ENCODE data around the gene PON3. TPM values are rescaled to one million over a fixed set of nuclear protein-coding genes. Genes with fewer than 3 reads are reported as not detected.

Gene PON3
- total and polyA plus RNA-seq, 11 donors = 0.21 to 1.8 (median 0.70) TPM

DNA sequence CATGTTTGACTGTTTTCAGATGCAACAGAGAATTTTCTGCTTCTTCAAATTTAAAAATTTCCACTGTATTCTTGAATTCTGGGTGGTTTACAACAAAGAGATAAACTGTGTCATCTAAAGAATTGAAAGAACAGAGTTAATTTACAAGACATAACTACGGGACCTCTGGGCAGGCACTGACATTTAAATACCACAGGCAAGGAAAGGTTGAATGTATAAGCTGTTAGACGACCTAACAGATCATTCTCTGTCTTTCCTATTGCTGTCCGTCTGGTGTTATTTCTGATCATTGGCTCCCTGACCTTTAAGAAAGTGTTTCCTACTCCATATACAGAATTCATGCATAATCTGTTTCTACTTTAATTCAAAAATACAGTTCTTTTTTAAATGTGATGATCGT, 15.5 kb upstream of the PON3 start:
- intact Hi-C loops (cut with DNase I) = no loop called here
- Histone ChIP-seq H3K36me3 (peaks cover 0 to 92% (median 32%) of the 10 kb centered on the region in 9 donors), H3K27me3 (no peaks in the 10 kb centered on the region), H3K27ac (no peak overlapping the region), H3K4me1 (no peaks in the 10 kb centered on the region), H3K9me3 (no peaks in the 10 kb centered on the region), H3K4me3 (no peak overlapping the region)
- DNase-seq (no peak), ATAC-seq (no peak)
- TF ChIP-seq POLR2A (IDR thresholded peaks at IDR 0.05) = no peak
- TF ChIP-seq, protein P1, sequence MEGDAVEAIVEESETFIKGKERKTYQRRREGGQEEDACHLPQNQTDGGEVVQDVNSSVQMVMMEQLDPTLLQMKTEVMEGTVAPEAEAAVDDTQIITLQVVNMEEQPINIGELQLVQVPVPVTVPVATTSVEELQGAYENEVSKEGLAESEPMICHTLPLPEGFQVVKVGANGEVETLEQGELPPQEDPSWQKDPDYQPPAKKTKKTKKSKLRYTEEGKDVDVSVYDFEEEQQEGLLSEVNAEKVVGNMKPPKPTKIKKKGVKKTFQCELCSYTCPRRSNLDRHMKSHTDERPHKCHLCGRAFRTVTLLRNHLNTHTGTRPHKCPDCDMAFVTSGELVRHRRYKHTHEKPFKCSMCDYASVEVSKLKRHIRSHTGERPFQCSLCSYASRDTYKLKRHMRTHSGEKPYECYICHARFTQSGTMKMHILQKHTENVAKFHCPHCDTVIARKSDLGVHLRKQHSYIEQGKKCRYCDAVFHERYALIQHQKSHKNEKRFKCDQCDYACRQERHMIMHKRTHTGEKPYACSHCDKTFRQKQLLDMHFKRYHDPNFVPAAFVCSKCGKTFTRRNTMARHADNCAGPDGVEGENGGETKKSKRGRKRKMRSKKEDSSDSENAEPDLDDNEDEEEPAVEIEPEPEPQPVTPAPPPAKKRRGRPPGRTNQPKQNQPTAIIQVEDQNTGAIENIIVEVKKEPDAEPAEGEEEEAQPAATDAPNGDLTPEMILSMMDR (IDR thresholded peaks at IDR 0.05) = no peak
- 88 to 90% (median 89%) methylated on average over 4 of the region's 4 CpGs for WGBS, 4 donors

DNA sequence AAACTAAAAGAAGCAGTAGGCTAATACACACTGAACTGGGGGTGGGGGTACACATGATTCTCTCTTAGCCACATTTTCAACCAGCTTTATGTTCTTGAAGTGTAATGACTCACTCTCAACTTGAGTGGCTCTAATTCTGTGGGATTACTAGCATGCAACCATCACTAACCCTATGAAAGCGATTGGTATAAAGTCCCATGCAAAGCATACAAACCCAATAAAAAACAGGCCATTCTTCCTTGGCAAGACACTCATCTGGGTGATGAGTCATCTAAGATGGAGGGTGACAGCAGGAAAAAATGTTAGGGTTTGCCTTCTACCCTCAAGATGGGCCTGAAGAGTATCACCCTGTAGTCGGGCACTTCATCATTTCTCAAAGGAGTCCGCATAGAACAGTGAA, 14.9 kb upstream of the PON3 start:
- DNase-seq (no peak), ATAC-seq (no peak)
- no peak for TF ChIP-seq POLR2A (IDR thresholded peaks at IDR 0.05)
- TF ChIP-seq, protein P1 (IDR thresholded peaks at IDR 0.05) = no peak
- Histone ChIP-seq H3K4me1 (no peaks in the 10 kb centered on the region), H3K27ac (no peak overlapping the region), H3K9me3 (no peaks in the 10 kb centered on the region), H3K27me3 (no peaks in the 10 kb centered on the region), H3K36me3 (peaks cover 0 to 97% (median 30%) of the 10 kb centered on the region in 9 donors), H3K4me3 (no peak overlapping the region)
- intact Hi-C loops (cut with DNase I) = no loop called here
- WGBS, 4 donors = 91 to 97% (median 93%) methylated on average over 3 of the region's 3 CpGs

DNA sequence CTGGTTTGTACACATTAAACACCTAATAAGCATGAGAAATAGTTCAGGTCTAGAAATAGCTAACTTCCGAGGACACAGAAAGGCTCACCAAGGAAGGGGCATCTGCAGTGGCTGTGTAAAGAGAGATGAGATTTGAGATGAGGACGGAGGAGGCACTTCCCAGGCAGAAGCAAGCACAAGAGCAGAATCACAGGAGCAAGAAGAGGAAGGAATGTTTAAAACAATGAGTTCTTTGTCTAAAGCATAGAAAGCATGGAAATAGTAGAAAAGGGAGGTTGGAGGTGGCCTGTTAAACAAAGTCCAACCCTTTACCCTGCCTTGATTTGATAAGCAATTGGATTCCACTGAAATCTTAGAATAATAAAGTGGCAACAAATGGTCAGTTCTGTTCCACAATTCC, 11.6 kb upstream of the PON3 start:
- Histone ChIP-seq H3K4me1 (peaks cover 0 to 13% (median 0%) of the 10 kb centered on the region in 12 donors), H3K4me3 (no peak overlapping the region), H3K27ac (no peak overlapping the region), H3K27me3 (no peaks in the 10 kb centered on the region), H3K9me3 (no peaks in the 10 kb centered on the region), H3K36me3 (peaks cover 0 to 90% (median 29%) of the 10 kb centered on the region in 9 donors)
- ATAC-seq = no peak
- DNase-seq = no peak
- WGBS, 4 donors = 58 to 89% (median 74%) methylated on average over 2 of the region's 2 CpGs
- TF ChIP-seq, protein P1 (IDR thresholded peaks at IDR 0.05) = no peak
- TF ChIP-seq POLR2A (IDR thresholded peaks at IDR 0.05) = no peak
- intact Hi-C loops (cut with DNase I) = no loop called here

DNA sequence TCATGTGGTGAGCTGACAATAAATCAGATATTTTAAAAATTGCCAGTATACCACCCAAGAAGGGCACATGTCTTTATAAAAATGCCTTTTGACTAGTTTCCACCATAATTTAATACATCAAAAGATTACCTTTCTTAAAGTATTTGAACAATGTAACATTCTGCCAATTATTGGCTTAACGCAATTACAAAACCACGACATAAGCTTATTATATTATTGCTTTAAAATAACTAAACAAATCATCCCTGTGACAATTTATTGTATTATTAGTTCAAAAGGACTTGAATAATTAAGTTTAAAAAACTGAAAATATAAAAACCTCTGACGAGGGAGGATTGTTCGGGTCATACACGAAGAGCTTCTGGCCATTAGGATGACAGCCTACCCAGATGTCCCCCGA, 9.6 kb upstream of the PON3 start:
- H3K4me3 ChIP-seq = no peak overlapping the region
- DNase-seq (no peak), ATAC-seq (no peak)
- no peaks in the 10 kb centered on the region for H3K9me3 ChIP-seq
- no peaks in the 10 kb centered on the region for H3K27me3 ChIP-seq
- peaks cover 0 to 73% (median 20%) of the 10 kb centered on the region in 9 donors for H3K36me3 ChIP-seq
- TF ChIP-seq POLR2A (IDR thresholded peaks at IDR 0.05) = no peak
- TF ChIP-seq, protein P1 (IDR thresholded peaks at IDR 0.05) = no peak
- intact Hi-C loops (cut with DNase I) = no loop called here
- 97 to 98% (median 97%) methylated on average over 6 of the region's 6 CpGs for WGBS, 4 donors
- H3K4me1 ChIP-seq = peaks cover 0 to 13% (median 0%) of the 10 kb centered on the region in 12 donors
- no peak overlapping the region for H3K27ac ChIP-seq
